Tibial nerve (tissue), 4 donors: ENCODE results near the gene DLG4. TPM values are rescaled to one million over a fixed set of nuclear protein-coding genes. Genes with fewer than 3 reads are reported as not detected.

Experiments used
- DNase-seq, 2 donors: peaks; one replicate each; pipeline ENCODE4 v3.0.0-alpha.2; 2019; ENCODE audit warnings: low spot score in 2 of 2
- H3K27ac ChIP-seq, 4 donors: fragments of 200-600 bp; sonication (generic) in 3 of 4; one replicate each; pipeline ENCODE4 v1.5.1; 2017 to 2019; ENCODE audit warnings: mild to moderate bottlenecking in 1 of 4
- H3K27me3 ChIP-seq, 2 donors: fragments of 200-600 bp; sonication (generic) in 1 of 2; one replicate each; pipeline versions ENCODE4 v1.5.1 to v1.6.0; 2017 to 2019
- H3K36me3 ChIP-seq, 3 donors: fragments of 200-600 bp; sonication (generic); one replicate each; pipeline ENCODE4 v1.5.1; 2018 to 2019
- H3K4me1 ChIP-seq, 4 donors: fragments of 200-600 bp; sonication (generic) in 3 of 4; one replicate each; pipeline ENCODE4 v1.5.1; 2017 to 2019
- H3K4me3 ChIP-seq, 4 donors: fragments of 200-600 bp; sonication (generic) in 3 of 4; one replicate each; pipeline ENCODE4 v1.5.1; 2017 to 2019; ENCODE audit warnings: mild to moderate bottlenecking in 1 of 4, moderate library complexity in 1 of 4
- H3K9me3 ChIP-seq, 4 donors: fragments of 200-600 bp; sonication (generic) in 3 of 4; one replicate each; pipeline ENCODE4 v1.5.1; 2017 to 2019
- EP300 ChIP-seq, 2 donors: sonication (generic); formaldehyde crosslinking; IDR thresholded peaks; one replicate each; pipeline ENCODE4 v1.6.1; 2017; ENCODE audit warnings: antibody characterized with exemption in 2 of 2, mild to moderate bottlenecking in 1 of 2
- POLR2A ChIP-seq, 2 donors: fragments of 450-650 bp; IDR thresholded peaks; one replicate each; pipeline ENCODE4 v1.6.1; 2017; ENCODE audit warnings: antibody characterized with exemption in 2 of 2, mild to moderate bottlenecking in 2 of 2, moderate library complexity in 2 of 2
- WGBS, 2 donors: methylation state at CpG; one replicate each; pipeline ENCODE4 v1.1.5; 2018; 5-methylcytosine and 5-hydroxymethylcytosine counted together
- total RNA-seq, 4 donors: library from RNA; depleted of rRNA; stranded (reverse); fragments of >200 nt; gene quantifications; one replicate each; pipeline ENCODE4 v1.1.0, GENCODE V29; 2016
- TF ChIP-seq, protein P1 (sequence below), 5 experiments: fragments of 200-600 bp in 3 of 5; fragments of 450-650 bp in 2 of 5; sonication (generic) in 3 of 5; IDR thresholded peaks; one replicate each; pipeline ENCODE4 v1.5.1; 2016 to 2019; ENCODE audit warnings: antibody characterized with exemption in 5 of 5, mild to moderate bottlenecking in 3 of 5, moderate library complexity in 2 of 5

Gene DLG4
- total RNA-seq, 4 donors from 2014 or later, result 7.3 to 22.8 (median 16.1) TPM

DNA sequence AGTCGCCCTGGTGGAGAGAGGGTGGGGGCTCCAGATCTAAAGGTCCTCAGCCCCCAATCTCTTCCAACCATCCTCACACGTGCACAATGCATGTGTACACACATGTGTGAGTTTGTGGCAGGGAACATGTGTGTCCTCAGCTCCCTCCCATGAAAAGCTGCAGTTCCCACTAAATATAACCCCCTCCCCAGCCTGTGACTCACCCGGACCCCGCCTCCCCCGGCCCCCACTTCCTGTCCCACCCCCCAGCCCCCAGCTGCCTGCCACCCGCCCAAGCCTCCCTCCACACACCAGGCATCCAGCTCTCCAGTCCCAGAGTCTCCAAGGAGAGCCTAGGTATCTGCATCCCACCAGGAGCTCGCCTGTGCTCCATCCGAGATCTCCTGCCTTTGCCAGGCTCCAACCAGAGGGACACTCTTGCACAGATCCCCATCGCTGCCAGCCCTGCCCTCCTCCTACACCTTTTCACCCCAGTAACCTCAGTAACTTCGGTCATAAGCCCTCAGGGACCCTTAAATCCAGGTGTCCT, 3.9 kb downstream of the DLG4 start:
- Histone ChIP-seq H3K36me3 (no peaks in the 10 kb centered on the region), H3K27me3 (peaks cover 0 to 11% of the 10 kb centered on the region in 2 donors), H3K27ac (peak overlapping the region in 3 of 4 donors; percentile 51 to 98 (median 97)), H3K4me3 (peak overlapping the region in 1 of 4 donors; percentile 54), H3K9me3 (no peaks in the 10 kb centered on the region), H3K4me1 (peaks cover 0 to 71% (median 35%) of the 10 kb centered on the region in 4 donors)
- WGBS, 2 donors, result 3 to 13% methylated on average over 7 to 10 of the region's 10 CpGs
- no peak for DNase-seq
- TF ChIP-seq POLR2A (IDR thresholded peaks at IDR 0.05) (no peak), EP300 (IDR thresholded peaks at IDR 0.05) (no peak)
- TF ChIP-seq, protein P1, sequence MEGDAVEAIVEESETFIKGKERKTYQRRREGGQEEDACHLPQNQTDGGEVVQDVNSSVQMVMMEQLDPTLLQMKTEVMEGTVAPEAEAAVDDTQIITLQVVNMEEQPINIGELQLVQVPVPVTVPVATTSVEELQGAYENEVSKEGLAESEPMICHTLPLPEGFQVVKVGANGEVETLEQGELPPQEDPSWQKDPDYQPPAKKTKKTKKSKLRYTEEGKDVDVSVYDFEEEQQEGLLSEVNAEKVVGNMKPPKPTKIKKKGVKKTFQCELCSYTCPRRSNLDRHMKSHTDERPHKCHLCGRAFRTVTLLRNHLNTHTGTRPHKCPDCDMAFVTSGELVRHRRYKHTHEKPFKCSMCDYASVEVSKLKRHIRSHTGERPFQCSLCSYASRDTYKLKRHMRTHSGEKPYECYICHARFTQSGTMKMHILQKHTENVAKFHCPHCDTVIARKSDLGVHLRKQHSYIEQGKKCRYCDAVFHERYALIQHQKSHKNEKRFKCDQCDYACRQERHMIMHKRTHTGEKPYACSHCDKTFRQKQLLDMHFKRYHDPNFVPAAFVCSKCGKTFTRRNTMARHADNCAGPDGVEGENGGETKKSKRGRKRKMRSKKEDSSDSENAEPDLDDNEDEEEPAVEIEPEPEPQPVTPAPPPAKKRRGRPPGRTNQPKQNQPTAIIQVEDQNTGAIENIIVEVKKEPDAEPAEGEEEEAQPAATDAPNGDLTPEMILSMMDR (IDR thresholded peaks at IDR 0.05), result no peak

DNA sequence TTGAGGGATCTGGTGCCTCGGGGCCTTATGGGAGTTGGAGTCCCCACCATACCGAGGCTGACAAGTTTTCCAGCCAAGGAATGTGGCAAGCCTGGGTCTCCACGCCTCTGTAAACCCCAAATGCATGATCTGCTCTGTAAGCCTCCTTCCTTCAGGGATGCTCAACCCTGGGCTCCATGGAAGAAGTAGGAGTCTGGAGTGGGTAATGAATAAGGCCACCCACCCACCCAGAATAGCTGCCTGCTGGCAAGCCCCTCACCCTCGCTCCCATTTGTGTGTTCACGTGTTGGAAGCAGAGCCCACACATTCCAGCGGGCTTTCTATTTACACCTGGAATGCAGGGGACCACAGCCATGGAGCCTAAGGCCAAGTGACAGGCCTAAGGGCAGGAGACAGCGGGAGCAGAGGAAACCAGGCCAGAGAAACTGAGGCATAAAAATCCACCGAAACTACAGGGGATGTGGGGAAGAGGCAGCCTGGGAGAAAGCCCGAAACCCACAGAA, 4.4 kb downstream of the DLG4 start:
- Histone ChIP-seq H3K27me3 (peaks cover 0 to 11% of the 10 kb centered on the region in 2 donors), H3K27ac (peak overlapping the region in 3 of 4 donors; percentile 51 to 98 (median 97)), H3K9me3 (no peaks in the 10 kb centered on the region), H3K4me3 (peak overlapping the region in 2 of 4 donors; percentile 45 to 54), H3K4me1 (peaks cover 0 to 66% (median 31%) of the 10 kb centered on the region in 4 donors), H3K36me3 (no peaks in the 10 kb centered on the region)
- TF ChIP-seq, protein P1 (IDR thresholded peaks at IDR 0.05), result no peak
- TF ChIP-seq EP300 (IDR thresholded peaks at IDR 0.05) (no peak), POLR2A (IDR thresholded peaks at IDR 0.05) (no peak)
- peak in 1 of 2 donors; percentile 94 for DNase-seq
- WGBS, 2 donors, result 13 to 16% methylated on average over 8 to 9 of the region's 9 CpGs

DNA sequence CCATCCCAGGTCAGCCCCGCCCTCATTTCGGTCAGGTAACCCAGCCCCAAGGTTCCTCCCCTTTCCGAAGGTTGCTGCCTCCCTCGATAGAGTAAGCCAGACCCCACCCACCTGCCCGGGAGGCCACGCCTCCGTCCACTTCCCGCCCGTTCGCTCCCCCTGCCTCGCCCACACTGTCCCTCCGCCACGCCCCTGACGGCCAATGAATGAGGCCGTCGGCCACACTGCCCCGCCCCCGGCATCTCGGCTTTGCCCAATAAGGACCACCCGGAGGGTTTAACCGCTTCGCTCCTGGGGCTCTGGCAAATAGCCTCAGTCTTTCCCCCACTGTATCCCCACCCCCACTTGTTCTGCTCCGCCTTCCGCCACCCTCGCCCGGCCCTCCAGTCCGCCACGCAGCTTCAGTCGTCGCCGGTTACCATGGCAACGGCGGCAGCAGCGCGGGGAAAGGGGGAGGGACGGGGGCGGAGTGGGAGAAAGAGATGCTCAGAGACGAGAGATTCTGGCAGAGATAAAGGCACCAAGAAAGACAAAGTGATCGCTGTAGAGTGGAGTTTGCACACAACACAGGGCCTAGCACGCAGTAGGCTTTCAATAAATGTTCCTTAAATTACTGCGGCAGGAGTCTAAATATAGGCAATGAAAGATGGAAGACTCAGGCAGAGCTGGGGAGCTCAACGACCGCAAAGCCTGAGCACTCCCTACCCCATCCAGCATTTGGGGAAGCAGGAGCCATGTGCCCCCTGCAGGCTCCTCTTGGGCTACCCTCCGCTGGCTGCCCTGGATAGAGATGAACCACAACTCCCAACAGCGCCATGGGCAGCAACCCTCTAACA, 5.1 kb downstream of the DLG4 start:
- Histone ChIP-seq H3K27me3 (peaks cover 0 to 11% of the 10 kb centered on the region in 2 donors), H3K9me3 (no peaks in the 10 kb centered on the region), H3K27ac (peak overlapping the region; percentile 11 to 98 (median 74)), H3K36me3 (no peaks in the 10 kb centered on the region), H3K4me1 (peaks cover 0 to 64% (median 31%) of the 10 kb centered on the region in 4 donors), H3K4me3 (peak overlapping the region; percentile 28 to 54 (median 41))
- TF ChIP-seq, protein P1 (IDR thresholded peaks at IDR 0.05), result peak in 4 of 5 experiments; percentile 55 to 63 (median 61)
- TF ChIP-seq POLR2A (IDR thresholded peaks at IDR 0.05) (no peak), EP300 (IDR thresholded peaks at IDR 0.05) (peak; percentile 38 to 45)
- WGBS, 2 donors, result 1% methylated on average over 41 to 45 of the region's 45 CpGs
- peak; percentile 94 to 96 for DNase-seq

DNA sequence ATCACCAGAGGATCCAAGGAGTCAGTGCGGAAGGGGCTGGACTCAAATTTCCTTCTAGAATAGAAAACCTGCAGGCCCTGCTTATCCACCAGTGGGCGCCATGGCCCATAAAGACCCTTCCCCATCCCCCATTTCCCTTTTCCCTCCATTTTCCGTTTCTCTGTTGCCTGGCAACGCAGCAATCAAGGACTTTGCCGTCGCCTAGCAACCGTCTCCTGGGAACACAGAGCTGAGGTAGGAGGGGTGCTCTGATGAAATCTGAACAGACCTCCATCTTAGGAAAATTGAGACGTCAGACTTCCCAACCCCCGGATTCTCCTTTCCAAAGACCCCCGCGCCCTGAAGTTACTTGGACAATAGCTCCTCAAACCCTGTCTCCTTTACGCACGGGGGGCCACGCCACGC, 5.7 kb downstream of the DLG4 start:
- TF ChIP-seq EP300 (IDR thresholded peaks at IDR 0.05), result no peak
- TF ChIP-seq, protein P1 (IDR thresholded peaks at IDR 0.05), result peak in 1 of 5 experiments; percentile 14
- H3K27me3 ChIP-seq, result peaks cover 0 to 11% of the 10 kb centered on the region in 2 donors
- peak in 1 of 2 donors; percentile 55 for DNase-seq
- H3K4me1 ChIP-seq, result peaks cover 0 to 58% (median 28%) of the 10 kb centered on the region in 4 donors
- H3K27ac ChIP-seq, result peak overlapping the region in 3 of 4 donors; percentile 51 to 98 (median 97)
- H3K36me3 ChIP-seq, result no peaks in the 10 kb centered on the region
- H3K9me3 ChIP-seq, result no peaks in the 10 kb centered on the region
- 5% methylated on average over 15 of the region's 15 CpGs for WGBS, 2 donors
- H3K4me3 ChIP-seq, result peak overlapping the region; percentile 28 to 54 (median 41)
